Lower leg skin (tissue), 4 donors: ENCODE data around the gene VTI1A. TPM values are rescaled to one million over a fixed set of nuclear protein-coding genes. Genes with fewer than 3 reads are reported as not detected.

Experiments
- DNase-seq, 2 donors: peaks; one replicate each; pipeline ENCODE4 v3.0.0-alpha.2; 2019; ENCODE audit warnings: low spot score in 2 of 2
- H3K4me3 ChIP-seq: fragments of 200-600 bp; sonication (generic); 2 replicates; pipeline ENCODE4 v1.5.1; 2017; ENCODE audit warnings: mild to moderate bottlenecking, low read depth; ENCODE audit not compliant: poor library complexity, severe bottlenecking
- POLR2A ChIP-seq, 2 donors: fragments of 450-650 bp; IDR thresholded peaks; one replicate each; pipeline ENCODE4 v1.6.1; 2016 to 2017; ENCODE audit warnings: antibody characterized with exemption in 2 of 2, mild to moderate bottlenecking in 1 of 2, moderate library complexity in 1 of 2
- WGBS, 2 donors: methylation state at CpG; one replicate each; pipeline ENCODE4 v1.1.5; 2018; 5-methylcytosine and 5-hydroxymethylcytosine counted together
- intact Hi-C: fragments of 100-400 bp; cut with DNase I; formaldehyde crosslinking; loops from one replicate; pipeline ENCODE4 v1.15.0; 2023; ENCODE audit warnings: low total_unique reads
- total RNA-seq, 4 donors: library from RNA; depleted of rRNA; stranded (reverse); fragments of >200 nt; gene quantifications; one replicate each; pipeline ENCODE4 v1.1.0, GENCODE V29; 2016
- TF ChIP-seq, protein P1 (sequence below), 3 donors: fragments of 450-650 bp; IDR thresholded peaks; one replicate each; pipeline ENCODE4 v1.5.1; 2016; ENCODE audit warnings: antibody characterized with exemption in 3 of 3, mild to moderate bottlenecking in 3 of 3, moderate library complexity in 2 of 3

The VTI1A gene
- total RNA-seq, 4 donors from 2014 or later, result 30.8 to 85.7 (median 35.6) TPM

GRCh38 chr10:112831859-112832258, 384.8 kb downstream of the VTI1A start:
- no peak for DNase-seq
- 94 to 97% methylated on average over 16 of the region's 16 CpGs for WGBS, 2 donors
- TF ChIP-seq, protein P1, sequence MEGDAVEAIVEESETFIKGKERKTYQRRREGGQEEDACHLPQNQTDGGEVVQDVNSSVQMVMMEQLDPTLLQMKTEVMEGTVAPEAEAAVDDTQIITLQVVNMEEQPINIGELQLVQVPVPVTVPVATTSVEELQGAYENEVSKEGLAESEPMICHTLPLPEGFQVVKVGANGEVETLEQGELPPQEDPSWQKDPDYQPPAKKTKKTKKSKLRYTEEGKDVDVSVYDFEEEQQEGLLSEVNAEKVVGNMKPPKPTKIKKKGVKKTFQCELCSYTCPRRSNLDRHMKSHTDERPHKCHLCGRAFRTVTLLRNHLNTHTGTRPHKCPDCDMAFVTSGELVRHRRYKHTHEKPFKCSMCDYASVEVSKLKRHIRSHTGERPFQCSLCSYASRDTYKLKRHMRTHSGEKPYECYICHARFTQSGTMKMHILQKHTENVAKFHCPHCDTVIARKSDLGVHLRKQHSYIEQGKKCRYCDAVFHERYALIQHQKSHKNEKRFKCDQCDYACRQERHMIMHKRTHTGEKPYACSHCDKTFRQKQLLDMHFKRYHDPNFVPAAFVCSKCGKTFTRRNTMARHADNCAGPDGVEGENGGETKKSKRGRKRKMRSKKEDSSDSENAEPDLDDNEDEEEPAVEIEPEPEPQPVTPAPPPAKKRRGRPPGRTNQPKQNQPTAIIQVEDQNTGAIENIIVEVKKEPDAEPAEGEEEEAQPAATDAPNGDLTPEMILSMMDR (IDR thresholded peaks at IDR 0.05), result no peak
- TF ChIP-seq POLR2A (IDR thresholded peaks at IDR 0.05), result no peak
- no peak overlapping the region for H3K4me3 ChIP-seq
- intact Hi-C loops, result no loop called here

DNA sequence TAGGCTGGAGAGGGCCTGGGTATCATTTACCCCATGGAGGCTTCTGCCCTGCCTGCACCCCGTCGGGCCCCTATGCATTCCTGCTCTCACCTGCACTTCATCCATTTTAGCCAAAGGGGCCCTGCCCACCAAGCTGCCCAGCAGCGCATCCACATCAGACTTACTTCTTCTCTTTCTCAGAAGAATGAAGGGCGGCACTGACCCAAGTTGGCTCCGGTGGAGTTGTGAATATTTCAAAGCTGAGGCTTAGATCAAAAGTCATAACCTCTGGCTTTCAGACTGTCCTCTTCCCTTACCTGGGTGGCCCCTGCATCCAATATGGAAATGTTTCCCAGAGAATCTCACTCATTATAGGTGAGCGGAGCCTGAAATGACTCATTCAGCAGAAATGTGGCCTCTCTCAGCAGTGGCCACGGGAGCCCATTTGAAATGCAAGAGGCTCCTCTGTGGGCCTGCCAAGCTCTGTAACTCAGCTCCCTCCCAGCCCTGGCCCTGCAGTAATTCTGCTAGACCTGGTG, 385.4 kb downstream of the VTI1A start:
- DNase-seq, result no peak
- WGBS, 2 donors, result 86 to 90% methylated on average over 7 of the region's 7 CpGs
- intact Hi-C loops, result no loop called here
- TF ChIP-seq POLR2A (IDR thresholded peaks at IDR 0.05), result no peak
- TF ChIP-seq, protein P1 (IDR thresholded peaks at IDR 0.05), result no peak
- H3K4me3 ChIP-seq, result no peak overlapping the region

DNA sequence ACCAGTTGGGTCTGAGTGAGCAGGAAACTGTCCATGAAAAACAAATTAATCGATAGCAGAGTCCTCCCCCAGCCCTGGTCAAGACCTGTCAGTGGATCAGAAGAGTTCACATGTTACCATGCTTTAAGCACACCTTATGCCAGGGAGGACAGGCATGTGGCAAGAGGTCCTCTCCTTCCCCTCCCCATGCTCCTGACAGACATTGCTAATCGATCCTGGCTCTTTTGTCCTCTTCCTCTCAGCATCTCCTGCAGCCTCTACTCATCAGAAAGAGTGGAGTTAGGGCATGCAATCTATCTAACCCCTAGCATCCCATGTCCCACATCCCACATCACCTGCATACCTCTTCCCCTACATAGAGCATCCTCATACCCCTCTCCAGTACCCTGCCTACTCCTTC, 385.9 kb downstream of the VTI1A start:
- intact Hi-C loops, result no loop called here
- TF ChIP-seq, protein P1 (IDR thresholded peaks at IDR 0.05), result no peak
- no peak for TF ChIP-seq POLR2A (IDR thresholded peaks at IDR 0.05)
- WGBS, 2 donors, result 98% methylated on average over 2 of the region's 2 CpGs
- no peak overlapping the region for H3K4me3 ChIP-seq
- DNase-seq, result no peak

- 69 to 74% methylated on average over 8 of the region's 8 CpGs for WGBS, 2 donors
- DNase-seq, result no peak
- intact Hi-C loops, result no loop called here
- TF ChIP-seq POLR2A (IDR thresholded peaks at IDR 0.05), result no peak
- TF ChIP-seq, protein P1 (IDR thresholded peaks at IDR 0.05), result no peak
- no peak overlapping the region for H3K4me3 ChIP-seq
Measured at GRCh38 chr10:112834751-112835181, 387.8 kb downstream of the VTI1A start.

- DNase-seq, result no peak
- 66 to 70% methylated on average over 11 of the region's 11 CpGs for WGBS, 2 donors
- intact Hi-C loops, result no loop called here
- TF ChIP-seq, protein P1 (IDR thresholded peaks at IDR 0.05), result no peak
- TF ChIP-seq POLR2A (IDR thresholded peaks at IDR 0.05), result no peak
- no peak overlapping the region for H3K4me3 ChIP-seq
Measured at GRCh38 chr10:112835217-112835715, 388.3 kb downstream of the VTI1A start.

DNA sequence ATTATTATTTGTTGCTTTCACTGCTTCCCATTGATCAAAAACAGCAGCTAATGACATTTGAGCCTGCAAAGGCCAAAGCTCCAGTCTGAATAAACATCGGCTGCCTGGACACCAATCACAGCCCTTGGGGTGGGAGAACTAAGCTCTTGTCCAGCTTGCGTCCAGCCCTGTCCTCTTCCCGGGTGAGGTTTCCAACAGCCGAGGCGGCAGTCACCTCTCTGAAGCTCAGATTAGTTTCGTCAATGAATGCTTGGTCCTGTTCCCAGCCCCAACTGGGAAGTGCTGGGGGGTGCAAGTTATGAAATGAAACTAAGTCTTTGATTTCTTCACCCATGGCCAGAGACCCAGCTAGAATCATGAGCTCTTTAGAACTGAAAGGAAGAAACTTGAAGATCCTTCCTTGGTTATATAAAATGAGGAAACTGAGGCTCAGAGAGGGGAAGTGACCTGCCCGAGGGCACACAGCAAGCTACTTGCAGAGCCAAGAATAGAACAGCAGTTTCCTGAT, 389.0 kb downstream of the VTI1A start:
- DNase-seq, result peak; percentile 54 to 89
- TF ChIP-seq, protein P1 (IDR thresholded peaks at IDR 0.05), result no peak
- no peak for TF ChIP-seq POLR2A (IDR thresholded peaks at IDR 0.05)
- WGBS, 2 donors, result 60% methylated on average over 7 of the region's 7 CpGs
- no peak overlapping the region for H3K4me3 ChIP-seq
- intact Hi-C loops, result no loop called here
